ENCODE data around the gene HK3.
"Not testable (repeated sequence)": the region's sequence is repeated elsewhere in the genome, so short reads cannot be mapped to it uniquely, and the experiment has no call there.

The HK3 gene

DNA sequence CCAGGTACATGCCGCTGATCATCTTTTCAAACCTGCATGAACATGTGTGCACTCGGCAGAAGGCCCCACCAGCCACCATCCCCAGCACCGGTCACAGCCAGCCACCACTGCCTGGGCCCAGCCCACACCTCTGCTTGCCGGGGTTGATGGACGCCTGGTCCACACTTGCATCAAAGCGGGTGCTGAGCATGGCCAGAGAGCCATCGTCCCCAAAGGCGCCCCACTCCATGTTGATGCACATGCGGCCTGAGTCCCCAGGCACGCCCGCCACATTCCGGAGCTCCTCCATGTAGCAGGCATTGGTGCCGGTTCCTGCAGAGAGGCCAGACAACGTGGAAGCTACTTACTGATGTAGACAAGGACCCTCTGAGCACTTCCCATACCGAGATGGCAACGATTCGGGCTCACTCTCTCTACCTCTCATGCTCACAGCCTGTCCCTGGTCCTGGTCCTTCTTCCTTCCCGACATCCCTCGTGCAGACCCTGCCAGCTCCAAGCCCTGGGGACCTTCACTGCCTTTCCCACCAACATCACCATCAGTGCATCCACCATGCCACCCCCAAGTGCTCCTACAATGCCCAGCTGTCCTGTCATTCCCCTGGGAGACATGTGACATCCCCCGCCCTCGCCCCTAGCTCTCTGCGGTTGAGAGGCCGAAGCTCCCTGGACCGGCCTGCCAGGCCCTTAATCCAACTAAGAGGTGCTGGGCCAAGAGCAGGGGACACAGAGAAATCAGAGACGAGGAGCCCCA lies 17.2 kb downstream of the HK3 start:
- DNase-seq: no peak

DNA sequence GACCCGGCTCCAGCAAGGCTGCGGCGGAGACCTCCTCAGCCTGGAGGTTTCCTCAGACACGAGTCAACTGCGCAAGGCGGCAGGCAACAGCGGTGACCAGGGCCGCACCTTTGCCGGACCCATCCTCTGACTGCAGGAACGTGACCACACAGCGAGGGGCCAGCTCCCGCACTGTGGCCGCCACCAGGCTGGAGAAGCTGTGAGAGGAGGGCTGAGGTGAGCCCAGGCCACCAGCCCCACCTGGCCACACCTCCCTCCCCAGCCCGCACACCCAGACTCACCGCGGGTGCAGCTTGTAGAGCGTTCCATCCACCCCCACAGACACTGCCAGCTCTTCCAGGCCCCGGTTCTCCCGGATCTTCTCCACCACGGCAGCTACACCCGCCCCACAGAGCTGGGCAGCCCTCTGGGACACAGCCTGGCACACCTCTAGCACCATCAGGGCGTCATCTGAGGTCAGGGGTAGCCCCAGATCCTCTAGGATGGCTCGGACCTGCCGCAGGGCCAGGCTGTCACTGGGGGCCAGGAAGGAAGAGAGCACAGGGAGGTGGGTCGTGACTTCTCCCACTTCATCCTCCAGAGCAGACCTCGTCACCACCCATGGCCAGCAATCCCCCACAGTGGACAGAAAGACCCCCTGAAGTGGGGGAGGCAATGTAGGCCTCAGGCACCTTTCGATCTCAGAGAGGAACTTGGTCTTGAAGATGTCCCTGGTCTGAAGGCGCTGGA lies 18.0 kb downstream of the HK3 start:
- no peak for DNase-seq

- DNase-seq: no peak
These were observed 18.7 kb downstream of the HK3 start for GRCh38 chr5:176880366-176881020.

DNA sequence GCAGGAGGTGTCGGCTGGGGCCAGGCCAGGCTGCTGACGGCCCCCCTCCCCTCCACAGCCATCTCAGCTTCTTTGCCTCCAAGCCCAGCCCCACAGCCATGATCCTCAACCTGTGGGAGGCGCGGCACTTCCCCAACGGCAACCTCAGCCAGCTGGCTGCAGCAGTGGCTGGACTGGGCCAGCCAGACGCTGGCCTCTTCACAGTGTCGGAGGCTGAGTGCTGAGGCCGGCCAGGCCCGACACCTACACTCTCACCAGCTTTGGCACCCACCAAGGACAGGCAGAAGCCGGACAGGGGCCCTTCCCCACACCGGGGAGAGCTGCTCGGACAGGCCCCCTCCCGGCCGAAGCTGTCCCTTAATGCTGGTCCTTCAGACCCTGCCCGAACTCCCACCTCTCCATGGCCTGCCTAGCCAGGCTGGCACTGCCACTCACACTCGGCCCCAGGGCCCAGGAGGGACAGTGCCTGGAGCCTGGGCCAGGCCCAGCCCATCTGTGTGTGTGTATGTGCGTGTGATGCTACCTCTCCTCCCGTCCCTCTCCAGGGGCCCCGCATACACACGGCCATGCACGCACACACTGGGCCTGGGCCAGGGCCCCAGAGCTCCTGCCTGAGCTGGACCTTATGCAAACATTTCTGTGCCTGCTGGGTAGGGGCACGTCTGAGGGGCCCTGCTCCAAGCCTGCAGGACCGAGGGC lies 19.3 kb downstream of the HK3 start:
- no peak for DNase-seq

GRCh38 chr5:176878906-176879662 lies 20.1 kb downstream of the HK3 start:
- no peak for DNase-seq

DNA sequence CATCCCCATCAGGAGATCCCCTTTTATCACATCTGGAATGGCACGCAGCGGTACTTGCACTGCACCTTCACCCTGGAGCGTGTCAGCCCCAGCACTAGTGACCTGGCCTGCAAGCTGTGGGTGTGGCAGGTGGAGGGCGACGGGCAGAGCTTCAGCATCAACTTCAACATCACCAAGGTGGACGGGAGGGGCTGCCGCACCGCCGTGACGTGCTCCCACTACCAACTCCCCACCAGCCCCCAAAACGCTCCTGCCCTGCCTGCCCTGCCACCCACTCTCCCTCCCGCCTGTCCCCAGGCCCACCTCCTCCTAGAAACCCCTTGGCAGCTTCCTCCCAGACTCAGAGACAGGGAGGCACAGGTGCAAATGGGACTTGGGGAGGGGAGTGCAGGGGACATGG lies 20.7 kb downstream of the HK3 start:
- DNase-seq: no peak

GRCh38 chr5:176877793-176878331 lies 21.3 kb downstream of the HK3 start:
- no peak for DNase-seq

DNA sequence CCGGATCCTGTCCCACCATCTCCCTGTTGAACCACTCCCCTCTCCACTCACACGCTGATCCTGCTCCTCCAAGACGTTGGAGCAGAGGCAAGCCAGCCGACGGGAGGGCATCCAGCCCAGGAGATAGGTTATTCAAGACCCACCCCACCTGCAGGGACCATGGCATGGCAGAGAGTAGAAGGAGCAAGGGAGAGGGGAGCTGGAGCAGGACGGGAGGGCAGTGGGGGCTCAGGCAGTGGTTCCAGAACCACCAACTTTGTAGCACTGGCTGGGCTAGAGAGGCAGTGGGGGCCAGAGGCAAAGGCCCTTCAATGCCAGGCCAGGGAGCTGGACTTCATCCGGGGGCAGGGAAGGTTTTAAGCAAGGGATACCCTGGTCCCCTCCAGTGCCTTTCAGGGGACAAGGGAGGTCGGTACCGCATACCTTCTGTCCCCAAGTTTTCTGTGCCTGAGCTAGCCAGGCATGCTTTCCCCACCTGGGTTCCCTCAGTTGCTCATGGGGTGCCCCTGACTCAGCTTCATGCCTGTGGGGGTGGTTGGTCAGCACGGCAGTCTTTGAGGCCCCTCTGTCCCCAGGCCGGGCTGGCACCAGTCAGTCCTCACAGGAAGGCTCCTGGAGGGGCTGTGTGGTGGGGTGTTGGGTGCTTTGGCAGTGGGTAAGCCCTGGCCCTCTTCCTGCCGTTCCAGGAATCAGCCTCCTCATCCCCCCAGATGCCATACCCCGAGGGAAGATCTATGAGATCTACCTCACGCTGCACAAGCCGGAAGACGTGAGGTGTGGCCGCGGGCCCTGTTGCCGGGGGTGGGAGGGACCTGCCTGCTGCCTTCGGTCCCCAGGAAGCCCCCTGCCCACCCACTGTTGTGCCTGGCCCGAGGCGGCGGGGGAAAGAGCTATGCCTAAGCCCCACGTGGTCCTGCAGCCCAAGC lies 22.4 kb downstream of the HK3 start:
- no peak for DNase-seq

- no peak for DNase-seq
These were observed 23.2 kb downstream of the HK3 start for GRCh38 chr5:176875783-176876505.

- no peak for DNase-seq
These were observed 24.1 kb downstream of the HK3 start for GRCh38 chr5:176875014-176875550.

- no peak for DNase-seq
These were observed 24.9 kb downstream of the HK3 start for GRCh38 chr5:176874198-176874780.

DNA sequence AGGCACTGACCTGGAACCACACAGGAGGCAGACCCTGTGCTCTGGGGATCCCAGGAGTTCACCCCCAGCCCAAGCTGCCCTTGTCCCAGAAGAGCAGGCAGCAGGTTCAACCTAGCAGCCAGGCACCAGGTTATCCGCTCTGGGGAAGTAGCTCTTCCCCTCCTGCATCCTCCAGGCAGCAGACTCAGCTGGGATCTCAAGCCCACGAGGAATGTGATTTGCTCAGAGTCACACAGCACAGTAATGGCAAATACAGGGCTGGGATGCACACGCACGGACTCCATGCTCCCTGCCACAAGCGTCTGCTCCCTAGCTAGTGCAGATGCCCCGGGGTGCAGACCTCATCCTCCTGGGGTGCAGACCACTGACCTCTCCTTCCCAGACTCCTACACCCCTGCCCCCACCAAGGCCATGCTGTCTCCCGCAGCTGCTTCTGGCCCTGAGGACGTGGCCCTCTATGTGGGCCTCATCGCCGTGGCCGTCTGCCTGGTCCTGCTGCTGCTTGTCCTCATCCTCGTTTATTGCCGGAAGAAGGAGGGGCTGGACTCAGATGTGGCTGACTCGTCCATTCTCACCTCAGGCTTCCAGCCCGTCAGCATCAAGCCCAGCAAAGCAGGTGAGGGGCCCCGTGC lies 25.5 kb downstream of the HK3 start:
- no peak for DNase-seq

DNA sequence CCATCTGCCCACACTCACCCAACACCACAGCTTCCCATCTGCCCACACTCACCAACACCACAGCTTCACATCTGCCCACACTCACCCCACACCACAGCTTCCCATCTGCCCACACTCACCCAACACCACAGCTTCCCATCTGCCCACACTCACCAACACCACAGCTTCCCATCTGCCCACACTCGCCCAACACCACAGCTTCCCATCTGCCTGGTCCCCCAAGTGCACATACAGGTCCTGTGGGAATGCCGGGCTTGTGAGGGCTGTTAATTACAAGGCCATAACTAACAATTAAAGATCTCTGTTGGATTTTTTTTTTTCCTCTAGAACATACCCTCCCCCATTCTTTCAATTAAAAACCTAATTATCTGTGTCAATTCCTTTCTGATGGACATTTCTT lies 26.1 kb downstream of the HK3 start:
- not testable (repeated sequence) for DNase-seq

GRCh38 chr5:176872586-176872985 lies 26.6 kb downstream of the HK3 start:
- not testable (repeated sequence) for DNase-seq

DNA sequence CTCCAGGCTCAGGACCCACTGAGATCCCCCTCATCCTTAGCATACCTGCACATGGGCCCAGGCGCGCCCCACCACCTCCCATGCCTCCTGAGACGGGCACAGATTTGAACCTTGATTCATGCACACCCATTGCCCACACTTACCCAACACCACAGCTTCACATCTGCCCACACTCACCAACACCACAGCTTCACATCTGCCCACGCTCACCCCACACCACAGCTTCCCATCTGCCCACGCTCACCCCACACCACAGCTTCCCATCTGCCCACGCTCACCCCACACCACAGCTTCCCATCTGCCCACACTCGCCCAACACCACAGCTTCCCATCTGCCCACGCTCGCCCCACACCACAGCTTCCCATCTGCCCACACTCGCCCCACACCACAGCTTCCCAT lies 28.5 kb downstream of the HK3 start:
- not testable (repeated sequence) for DNase-seq

DNA sequence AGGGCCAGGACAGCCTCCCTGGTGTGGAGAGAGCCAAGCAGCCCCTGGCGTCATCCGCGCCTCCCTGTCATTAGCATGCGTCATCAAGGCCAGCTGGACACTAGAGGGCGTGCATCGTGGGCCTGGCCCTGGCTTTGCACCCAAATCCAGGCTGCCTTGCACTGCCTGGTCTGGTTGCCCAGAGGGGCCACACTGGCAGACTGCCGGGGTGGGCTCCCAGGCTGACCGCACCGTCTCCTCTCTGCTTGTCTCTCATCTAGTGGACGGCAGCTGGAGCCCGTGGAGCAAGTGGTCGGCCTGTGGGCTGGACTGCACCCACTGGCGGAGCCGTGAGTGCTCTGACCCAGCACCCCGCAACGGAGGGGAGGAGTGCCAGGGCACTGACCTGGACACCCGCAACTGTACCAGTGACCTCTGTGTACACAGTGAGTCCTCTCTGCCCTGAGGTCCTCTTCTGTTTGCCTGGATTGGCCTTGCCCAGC lies 29.0 kb downstream of the HK3 start:
- no peak for DNase-seq

GRCh38 chr5:176869501-176870109 lies 29.5 kb downstream of the HK3 start:
- DNase-seq: no peak

DNA sequence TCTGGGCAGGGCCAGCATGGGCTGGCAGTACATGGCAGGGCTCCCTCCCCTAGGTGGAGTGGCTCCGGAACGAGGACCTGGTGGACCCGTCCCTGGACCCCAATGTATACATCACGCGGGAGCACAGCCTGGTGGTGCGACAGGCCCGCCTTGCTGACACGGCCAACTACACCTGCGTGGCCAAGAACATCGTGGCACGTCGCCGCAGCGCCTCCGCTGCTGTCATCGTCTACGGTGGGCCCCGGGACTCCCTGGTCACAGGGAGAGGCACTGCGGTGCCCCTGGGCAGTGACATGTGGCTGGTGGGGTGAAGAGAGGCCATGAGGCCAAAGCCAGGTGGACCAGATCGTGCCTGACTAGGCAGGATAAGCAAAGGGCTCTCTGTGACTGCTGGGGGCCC lies 30.4 kb downstream of the HK3 start:
- no peak for DNase-seq

DNA sequence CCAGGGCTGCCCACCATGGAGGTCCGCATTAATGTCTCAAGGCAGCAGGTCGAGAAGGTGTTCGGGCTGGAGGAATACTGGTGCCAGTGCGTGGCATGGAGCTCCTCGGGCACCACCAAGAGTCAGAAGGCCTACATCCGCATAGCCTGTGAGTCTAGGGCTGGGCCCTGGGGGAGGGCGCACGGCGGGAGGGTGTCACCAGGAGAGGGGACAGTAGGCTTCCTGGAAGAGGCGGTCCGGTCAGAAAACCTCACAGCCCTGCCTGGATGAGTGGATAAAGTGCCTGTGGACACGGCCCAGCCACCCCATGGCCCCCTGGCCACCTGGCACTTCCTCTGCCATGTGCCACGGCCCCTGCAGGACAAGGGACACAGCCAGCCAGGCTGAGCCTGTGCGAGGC lies 31.0 kb downstream of the HK3 start:
- no peak for DNase-seq

All from activated gamma-delta T cell (primary cell).